Stimulated activated CD8-positive, alpha-beta memory T cell treated with anti-CD3 and anti-CD28 coated beads, Interleukin-7, amount 100 ng/mL, for 1 hour (primary cell): ENCODE results near the gene MPEG1.

Source experiments
- DNase-seq, 2 donors: peaks; one replicate each; pipeline ENCODE4 v3.0.0-alpha.2; 2020; ENCODE audit warnings: low read depth in 2 of 2

MPEG1 gene

DNA sequence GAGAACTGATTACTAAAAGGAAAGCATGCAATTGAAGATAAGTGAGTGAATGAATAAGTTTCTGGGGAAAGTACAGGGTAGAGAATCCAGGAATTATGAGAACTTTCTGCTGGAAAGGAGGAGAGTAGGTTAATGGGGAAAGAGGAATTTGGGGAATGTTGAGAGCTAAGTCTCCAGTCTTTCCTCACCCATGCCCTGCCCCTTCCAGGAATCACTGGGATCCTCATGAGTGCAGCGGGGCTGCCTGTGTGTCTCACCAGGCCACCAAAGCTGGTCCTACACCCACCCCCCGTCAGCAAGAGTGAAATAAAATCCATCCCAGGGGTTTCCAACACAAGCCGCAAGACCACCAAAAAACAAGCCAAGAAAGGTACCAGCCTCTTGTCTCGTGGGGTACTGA lies 23.8 kb downstream of the MPEG1 start:
- DNase-seq: no peak

DNA sequence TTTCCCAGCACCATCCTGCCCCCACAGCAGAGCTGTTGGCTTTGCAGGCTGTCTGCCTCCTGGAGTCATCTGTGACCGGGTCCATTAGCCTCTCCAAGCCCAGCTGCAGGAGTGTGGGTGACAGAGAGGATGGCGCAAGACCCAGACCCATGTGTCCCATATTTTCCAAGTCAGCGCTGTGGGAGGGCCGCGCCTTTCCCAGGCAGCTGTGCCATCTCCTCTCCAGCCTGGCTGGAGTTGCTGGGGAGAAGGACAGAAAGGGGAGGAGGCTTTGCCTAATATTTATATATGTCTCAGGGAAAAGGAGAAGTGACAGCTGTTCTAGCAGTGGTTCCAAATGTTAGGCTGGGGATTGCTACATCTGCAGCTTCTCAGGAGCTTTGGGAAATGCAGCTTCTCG lies 25.1 kb downstream of the MPEG1 start:
- DNase-seq: no peak

DNA sequence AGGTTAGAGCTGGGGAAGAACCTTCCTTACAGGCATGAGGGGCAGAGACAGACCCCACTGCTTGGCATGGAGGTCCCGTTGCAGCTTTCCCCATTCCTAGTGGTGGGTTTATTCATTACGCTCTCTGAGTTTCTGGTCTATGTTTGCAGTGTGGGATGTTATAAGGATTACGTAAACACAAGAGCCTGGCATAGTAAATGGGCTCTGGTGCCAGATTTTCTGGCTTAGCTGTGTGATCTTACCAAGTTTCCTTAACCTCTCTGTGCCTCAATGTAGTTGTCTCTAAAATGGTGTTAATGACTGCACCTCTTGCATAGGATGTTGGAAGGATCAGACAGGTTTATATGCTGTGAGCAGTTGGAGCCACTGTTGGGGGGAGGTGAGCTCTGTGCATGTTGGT lies 25.7 kb downstream of the MPEG1 start:
- no peak for DNase-seq

DNA sequence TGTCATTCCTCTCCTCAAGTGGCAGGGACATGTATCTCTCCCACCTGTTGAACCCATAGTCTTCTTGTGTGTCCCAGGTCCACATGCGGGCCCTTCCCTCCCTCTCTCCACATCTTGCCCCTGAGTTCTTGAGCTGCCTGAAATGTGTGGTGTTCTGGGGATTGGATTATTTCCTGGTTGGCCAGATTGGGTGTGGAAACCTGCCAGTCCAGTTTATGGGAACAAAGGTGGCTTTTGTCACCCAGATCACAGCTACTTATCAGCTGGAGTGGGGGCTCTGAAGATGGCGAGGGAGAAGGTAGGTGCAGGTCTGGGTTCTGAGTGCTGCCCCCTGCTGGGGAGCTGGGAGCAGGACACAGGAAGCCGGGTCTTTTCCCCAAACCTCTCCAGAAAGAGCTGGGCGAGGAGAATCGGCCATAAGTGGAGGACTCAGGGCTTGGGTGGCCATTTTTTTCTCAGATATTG lies 26.6 kb downstream of the MPEG1 start:
- no peak for DNase-seq

DNA sequence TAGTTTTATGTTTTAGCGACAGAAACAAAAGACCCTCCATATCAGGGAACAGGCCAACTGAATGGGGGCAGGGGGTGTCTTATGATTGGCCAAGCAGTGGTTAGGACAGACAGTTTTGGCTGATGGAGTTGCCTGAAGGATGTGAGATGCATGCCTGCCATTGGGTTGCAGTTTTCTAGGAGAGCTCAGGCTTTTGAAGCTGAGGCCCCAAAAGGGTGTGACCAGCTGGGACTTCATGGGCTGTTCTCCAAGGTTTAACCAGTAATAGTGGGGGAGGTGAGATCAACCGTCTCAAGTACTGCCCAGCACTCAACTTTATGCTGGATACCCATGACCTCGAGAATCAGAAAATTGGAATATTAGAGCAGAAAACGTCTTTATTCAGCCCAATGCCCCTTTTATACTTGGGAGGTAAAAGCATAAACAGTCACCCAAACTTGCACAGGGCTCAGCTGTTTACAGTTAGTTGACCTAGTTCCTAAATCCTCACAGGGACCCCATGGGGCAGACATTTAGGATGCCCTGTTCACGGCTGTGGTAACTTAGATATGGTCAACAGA lies 27.3 kb downstream of the MPEG1 start:
- no peak for DNase-seq

DNA sequence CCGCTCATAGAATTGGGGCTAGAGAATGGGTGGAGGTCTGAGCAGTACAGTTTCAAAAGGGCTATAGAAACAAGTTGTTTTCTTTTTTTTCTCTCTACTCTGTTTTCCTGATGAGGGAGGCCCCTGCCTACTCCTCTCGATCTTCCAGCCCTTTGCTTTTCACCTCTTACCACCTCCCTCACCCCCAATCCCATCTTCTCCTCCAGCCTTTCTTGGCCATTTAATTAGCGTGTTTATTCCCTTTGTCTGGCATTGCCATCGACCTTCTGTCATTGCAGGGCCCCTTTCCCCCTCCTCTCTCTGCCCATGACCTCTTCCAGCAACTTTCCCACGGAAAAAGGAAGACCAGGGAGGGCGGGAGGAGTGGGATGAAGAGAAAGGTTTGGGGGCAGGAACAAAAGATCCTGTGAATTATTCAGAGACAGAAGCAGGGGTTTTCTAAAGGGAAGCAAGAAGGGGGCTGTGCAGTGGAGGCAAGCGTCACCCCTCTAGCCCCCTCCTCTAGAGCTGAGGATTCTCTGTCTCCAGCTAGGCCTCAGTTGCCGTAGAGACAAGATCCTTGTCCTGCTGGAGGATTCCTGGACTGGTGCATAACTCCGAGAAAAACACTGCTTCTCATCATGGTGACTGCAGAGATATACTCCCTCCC lies 27.9 kb downstream of the MPEG1 start:
- DNase-seq: no peak

DNA sequence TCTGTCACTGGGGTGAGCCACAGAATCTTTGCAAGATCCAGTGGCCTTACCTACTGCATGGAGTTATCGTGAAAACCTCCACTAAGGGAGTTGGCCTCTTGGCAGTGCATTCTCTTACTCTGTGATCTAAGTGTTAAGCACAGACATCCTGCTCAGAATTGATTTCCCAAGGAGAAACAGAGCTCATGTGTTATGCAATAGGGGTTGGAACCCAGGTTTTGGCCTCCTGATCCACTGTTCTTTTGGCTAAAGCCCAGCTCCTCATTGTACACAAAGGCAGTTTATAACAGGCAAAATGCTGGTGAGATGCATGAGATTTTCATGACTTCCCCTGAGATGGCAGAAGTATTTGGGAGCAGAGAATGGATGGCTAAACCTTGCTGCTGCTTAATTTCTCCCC lies 29.0 kb downstream of the MPEG1 start:
- DNase-seq: no peak

DNA sequence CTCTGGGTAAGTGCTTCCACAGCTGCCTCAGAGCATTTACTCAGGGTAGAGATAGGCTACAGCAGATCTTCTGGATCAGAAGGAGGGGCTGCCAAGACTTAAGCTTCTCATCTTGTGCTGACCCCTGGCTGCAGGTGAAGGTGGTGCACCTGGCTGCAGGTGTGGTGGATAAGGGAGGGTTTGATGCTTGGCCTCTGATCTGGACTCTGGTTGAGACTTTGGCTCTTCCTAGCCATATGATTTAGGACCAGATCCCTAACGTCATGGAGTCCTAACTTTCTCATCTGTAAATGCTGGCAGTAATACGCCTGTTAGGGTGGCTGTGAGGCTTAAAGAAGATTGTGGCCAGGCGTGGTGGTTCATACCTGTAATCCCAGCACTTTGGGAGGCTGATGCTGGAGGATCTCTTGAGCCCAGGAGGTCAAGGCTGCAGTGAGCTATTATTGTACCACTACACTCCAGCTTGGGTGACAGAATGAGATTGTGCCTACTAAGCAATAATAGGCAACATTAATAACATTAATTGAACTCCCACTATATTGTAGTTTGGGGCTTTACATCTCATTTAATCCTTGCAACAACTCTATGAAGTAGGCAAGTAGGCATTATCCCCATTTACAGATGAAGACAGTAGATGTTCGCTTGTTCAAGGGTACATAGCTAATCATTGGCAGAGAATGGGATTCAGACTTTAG lies 30.1 kb downstream of the MPEG1 start:
- no peak for DNase-seq

DNA sequence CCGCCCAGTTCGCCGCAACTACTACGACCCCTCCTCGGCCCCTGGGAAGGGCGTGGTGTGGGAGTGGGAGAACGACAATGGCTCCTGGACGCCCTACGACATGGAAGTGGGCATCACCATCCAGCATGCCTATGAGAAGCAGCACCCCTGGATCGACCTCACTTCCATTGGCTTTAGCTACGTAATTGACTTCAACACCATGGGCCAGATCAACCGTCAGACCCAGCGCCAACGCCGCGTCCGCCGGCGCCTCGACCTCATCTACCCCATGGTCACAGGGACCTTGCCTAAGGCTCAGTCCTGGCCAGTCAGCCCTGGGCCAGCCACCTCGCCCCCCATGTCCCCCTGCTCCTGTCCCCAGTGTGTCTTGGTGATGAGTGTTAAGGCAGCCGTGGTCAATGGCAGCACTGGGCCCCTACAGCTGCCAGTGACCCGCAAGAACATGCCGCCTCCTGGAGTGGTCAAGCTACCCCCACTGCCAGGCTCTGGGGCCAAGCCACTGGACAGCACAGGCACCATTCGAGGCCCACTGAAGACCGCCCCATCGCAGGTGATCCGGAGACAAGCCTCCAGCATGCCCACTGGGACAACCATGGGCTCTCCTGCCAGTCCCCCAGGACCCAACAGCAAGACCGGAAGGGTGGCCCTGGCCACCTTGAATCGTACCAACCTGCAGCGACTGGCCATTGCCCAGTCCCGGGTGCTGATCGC lies 30.8 kb downstream of the MPEG1 start:
- no peak for DNase-seq

DNA sequence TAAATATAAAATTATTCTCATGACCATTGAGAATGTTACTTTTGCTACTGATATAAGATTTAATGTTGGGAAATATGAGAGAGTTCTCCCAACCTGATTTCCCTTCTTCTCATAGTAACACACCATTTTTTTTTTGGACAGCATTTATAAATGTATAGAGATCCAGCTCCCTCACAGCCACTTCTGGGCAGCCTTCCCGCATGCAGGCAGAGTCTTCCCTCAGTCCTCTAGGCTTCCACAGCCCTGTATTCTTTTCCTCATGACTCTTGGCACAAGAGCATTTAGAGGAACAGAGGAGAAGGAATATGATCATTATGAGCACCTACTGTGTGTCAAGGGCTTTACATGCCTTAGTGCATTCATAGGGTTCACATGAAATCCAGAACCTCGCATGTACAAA lies 31.8 kb downstream of the MPEG1 start:
- DNase-seq: no peak

DNA sequence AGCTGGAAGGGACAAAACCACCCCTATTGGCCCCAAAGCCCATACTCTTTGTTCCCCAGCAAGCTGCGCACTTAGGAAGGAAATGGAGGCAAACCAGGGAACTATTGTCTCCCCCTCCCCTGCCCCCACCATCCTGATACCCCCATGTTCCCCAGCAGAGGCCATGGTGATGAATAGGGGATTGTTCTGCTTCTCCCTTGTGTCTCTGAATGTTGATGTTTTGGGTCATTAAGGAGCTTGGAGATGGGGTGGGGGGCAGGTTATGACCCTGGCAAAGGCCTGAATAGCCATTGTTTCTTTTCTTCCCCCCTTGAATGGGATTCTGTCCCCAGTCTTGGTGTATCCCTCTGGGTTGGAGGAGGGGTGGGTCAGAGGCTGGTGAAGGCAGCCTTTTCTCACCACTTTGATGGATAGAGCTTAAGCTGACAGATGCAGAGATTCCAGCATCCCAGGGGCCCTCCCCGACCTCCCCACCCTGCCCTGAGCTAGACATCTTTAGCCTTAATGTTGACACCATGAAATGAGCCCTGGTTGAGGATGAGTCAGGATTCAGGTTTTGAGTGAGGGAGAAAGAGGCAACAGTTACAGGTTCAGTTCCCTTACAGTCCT lies 32.5 kb downstream of the MPEG1 start:
- DNase-seq: no peak

DNA sequence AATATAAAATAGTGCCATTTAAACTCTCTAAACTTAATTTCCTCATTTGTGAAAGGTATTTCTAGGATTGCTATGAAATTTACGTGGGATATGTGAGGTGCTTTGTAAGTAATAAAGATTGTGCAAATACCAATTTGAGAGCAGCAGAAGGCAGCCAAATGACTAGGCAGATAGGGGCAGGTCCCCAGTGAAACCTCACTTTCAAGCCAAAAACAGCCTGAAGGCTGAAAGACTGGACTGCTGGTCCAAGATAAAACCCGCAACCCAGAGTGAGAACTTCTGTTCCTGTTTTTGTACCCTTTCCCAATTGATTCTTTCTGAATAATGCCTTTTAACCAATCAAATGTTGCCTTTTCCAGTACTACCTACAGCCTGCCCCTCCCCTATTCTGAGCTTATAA lies 33.6 kb downstream of the MPEG1 start:
- no peak for DNase-seq

DNA sequence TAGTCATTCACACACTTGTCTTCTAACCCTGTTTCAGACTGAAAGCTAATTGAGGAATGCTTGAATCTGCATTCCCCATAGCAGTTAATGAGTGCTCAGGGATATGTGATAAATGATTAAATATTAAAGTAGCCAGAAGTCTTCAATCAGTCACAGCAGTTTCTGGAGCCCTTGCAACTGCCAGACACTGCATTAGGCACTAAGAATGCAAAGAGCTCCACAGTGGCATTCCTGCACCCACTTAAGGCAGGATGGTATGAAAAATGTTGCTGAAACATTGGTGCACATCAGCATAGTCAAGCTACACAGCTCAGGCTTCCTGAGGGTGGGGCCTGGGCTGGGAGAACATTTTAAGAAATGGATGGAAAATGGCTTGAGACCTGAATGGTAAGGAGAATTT lies 34.3 kb downstream of the MPEG1 start:
- no peak for DNase-seq

DNA sequence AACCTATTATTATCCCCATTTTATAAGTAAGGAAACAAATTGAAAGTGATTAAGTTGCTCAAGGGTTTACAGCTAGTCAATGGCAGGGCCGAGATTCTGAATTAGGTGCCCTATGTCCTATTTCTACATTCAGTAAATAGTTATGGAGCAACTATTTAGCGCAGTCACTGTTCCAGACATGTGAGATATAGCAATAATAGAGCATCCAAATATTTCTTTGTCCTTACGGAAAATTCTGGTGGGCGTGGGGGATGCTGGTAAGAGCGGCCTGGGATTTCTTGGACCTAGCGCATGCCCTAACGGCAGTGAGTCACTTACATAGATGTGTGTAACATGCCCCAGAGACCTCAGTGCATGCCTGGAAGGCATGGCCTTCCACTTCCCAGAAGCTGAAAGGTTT lies 36.4 kb downstream of the MPEG1 start:
- no peak for DNase-seq

DNA sequence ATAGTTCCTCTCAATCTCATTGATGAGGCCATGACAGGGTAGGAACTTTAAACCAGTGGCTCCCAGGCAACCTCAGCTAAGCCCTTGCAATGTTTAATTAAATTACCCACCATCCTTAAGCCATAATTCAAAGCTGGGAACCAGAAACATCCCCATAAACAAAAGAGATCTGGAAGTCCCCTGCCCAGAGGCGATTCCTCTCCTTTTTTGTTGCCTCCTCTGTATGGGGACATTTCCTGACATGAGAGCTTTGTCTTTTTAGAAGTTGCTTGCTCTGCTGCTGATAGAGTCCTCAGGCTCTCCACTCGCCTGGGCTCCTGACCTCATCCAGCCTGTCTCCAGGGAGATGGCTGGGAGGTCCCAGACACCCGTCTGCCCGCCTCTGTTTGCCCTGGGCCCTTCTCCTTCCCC lies 37.6 kb downstream of the MPEG1 start:
- no peak for DNase-seq

DNA sequence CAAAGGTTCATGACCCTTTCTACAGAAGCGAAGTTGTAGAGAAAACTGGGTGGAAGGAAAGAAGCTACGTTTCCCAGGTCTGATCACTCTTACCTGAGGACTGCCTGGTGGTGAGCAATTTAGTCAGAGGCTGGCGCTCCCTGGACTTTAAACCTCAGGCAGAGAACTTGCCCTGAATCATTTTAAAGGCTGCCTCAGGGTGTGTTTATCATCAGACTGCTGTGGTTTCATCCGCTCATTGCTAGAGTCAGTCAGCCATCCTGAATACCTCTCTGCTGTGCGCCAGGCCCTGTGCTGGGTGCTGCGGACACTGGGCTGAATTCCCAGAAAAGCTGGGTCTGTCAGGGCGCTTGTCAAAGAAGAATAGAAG lies 38.1 kb downstream of the MPEG1 start:
- no peak for DNase-seq

DNA sequence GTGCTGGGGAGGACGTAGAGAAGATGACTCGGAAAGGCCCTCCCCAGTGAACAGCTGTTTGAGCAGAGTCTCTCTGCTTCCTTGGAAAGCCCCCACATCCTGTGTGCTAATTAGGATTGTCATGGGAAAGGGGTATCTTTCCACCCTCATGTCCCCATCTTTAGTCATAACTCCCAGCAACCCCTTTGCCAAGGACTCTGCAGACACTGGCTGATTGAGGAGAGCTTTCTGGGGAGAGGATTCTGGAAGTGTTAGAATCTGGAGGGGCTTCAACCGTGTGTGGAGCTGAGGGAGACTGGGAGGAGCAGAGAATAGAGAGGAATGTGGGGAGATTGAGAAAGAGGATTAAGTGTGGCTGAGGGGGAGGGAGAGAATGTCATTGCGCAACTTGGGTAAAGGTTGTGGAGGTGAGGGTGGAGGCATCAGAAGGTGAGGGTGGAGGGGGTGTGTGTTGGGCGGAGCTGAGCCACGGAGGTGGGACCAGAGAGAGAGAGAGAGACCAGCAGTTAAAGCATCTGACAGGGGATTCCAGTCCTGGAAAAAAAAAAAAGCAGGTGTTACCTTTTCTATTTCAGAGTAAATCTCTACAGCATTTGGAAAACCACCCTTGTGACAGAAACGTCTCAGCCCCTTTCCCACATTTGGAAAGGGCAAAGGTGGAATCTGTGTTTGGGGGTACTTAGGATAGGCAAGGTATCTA lies 38.6 kb downstream of the MPEG1 start:
- no peak for DNase-seq

DNA sequence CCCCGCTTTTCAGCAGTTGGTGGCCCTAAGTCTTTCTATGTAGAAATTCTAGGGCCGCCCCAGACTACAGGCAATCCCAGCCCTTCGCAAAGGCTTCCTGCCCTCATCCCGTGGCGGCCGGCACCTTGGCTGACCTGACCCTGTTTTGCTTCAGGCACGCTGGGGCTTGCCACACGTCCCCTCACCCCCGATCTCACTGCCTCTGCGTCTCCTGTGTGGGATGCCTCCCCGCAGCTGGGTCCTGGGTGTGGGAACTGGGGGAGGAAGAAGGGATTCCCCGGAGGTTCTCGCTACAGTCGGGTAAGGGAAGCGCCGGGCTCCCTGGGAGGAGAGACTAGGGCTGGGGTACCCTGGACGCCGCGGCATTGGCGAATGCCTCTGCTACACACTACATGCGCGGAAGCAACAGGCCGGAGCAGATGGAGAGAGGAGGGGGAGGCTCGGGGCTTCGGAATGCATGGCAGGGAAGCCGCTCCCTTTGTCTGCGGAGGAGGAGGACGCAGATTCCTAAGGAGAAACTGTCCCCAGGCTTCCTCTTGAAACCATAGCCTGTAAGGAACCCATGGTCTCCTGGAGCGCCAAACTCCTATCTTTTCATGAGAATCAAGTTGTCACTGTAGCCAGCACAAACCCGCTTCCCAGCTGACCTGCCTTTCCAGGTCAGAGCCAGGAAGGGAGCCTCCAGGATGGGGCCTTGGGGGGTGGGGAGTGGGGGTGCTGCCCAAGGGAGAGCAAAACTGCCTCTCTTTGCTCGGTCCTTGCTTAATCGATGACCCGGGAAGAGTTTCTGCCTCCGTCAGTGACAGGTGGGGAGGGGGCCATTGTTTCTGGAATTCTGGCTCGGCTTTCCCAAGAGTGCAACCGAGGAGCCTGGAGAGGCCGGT lies 39.4 kb downstream of the MPEG1 start:
- no peak for DNase-seq

DNA sequence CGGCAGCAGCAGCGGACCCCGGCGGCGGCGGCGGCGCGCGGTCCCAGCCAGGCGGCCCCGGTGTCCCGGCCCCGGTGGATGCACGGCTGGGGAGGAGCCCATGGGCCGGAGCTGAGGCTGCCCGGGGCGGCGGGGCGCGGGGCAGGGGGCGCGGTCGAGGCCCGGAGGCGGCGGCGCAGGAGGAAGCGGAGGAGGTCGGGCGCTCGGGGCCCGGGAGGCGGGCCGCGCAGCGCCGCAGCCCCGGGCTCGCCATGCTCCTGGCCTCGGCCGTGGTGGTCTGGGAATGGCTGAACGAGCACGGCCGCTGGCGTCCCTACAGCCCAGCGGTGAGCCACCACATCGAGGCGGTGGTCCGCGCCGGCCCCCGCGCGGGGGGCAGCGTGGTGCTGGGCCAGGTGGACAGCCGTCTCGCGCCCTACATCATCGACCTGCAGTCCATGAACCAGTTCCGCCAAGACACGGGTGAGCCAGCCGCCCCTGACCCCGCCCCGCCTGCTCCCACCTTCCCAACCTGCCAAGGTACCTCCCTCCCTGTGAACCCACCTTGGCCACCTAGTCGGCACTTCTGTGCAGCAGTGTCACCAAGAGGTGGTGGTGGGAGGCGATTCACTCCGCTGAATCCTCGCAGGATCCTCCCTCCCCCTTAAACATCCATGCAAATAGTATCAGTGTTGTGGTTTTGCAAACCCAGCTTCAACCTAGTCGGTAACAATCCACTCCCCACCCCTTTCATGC lies 40.2 kb downstream of the MPEG1 start:
- DNase-seq: no peak
